Cardiac septum (tissue), 1 donor: ENCODE results near the gene LINGO3. TPM values are rescaled to one million over a fixed set of nuclear protein-coding genes. Genes with fewer than 3 reads are reported as not detected.

ENCODE experiments used
- DNase-seq: peaks from one replicate; pipeline ENCODE4 v3.0.0-alpha.2; 2020; ENCODE audit warnings: low spot score
- intact Hi-C: fragments of 100-400 bp; cut with DNase I; formaldehyde crosslinking; loops from one replicate; pipeline ENCODE4 v1.14.0; 2022
- total RNA-seq: library from RNA; stranded (reverse); fragmentation: NEBNext Ultra II Directional; extraction: Animal tissue kit (Norgen Biotek cat#: 25700); gene quantifications from one replicate; pipeline ENCODE4 v1.2.1, GENCODE V29; 2021
- donor health status: DM: no; HTN: no; CAD: no.

The LINGO3 gene
- total RNA-seq, 1 donor from 2014 or later, result not detected

GRCh38 chr19:2329149-2329478 lies 21.2 kb upstream of the LINGO3 start:
- DNase-seq, result no peak
- intact Hi-C loops, result loop anchor here (5.0 kb wide), 1 partner anchor 167 kb away; the partner anchor contains the start of gene DOT1L

DNA sequence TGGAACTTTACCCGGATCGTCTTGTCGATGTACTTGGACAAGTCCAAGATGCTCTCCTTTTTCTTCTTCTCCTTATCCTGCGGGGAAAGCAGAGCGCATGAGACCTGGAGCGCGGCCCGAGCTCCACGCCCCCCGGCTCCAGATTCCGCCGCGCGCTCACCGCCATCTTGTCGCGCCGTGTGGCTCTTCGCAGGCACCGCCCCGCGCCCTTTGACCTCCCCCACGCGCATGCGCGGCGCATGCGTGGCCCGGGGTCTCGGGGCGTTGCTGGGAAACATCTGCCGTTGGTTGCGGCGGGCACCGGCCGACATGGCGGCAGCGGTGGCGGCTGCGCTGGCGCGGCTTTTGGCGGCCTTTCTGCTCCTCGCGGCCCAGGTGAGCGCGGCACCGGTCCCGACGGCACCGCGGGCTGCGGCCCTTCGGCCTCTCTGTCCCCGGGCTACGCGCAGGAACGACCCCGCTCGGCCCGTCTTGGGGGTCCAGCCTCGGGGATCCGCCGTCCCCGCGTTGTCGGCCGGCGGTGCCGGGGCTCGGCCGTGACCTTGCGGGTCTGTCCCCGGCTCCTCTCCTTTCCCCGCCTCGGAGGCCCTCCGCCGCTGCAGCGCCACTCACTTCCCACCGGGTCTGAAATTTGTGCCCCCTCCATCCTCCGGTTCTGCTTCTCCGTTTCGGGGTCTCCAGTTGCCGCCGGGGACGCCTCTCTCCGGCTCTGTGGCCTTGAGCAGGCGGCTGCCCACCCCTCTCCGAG lies 20.6 kb upstream of the LINGO3 start, which contains the start of the genes LSM7 and SPPL2B:
Gene LSM7, minus strand, starts transcription at position 186 of the 748 bp plus-strand sequence. Its CDS starts 20 bp downstream, at position 166.
Gene SPPL2B, plus strand, starts transcription at position 284 of the 748 bp plus-strand sequence. Its CDS starts 26 bp downstream, at position 310.
- DNase-seq, result peak; percentile 95
- intact Hi-C loops, result loop anchor here (5.0 kb wide), 1 partner anchor 166 kb away; the partner anchor contains the start of gene DOT1L

- intact Hi-C loops, result loop anchor here (5.0 kb wide), 1 partner anchor 166 kb away; the partner anchor contains the start of gene DOT1L
Observed at GRCh38 chr19:2327773-2328400, 19.9 kb upstream of the LINGO3 start.

DNA sequence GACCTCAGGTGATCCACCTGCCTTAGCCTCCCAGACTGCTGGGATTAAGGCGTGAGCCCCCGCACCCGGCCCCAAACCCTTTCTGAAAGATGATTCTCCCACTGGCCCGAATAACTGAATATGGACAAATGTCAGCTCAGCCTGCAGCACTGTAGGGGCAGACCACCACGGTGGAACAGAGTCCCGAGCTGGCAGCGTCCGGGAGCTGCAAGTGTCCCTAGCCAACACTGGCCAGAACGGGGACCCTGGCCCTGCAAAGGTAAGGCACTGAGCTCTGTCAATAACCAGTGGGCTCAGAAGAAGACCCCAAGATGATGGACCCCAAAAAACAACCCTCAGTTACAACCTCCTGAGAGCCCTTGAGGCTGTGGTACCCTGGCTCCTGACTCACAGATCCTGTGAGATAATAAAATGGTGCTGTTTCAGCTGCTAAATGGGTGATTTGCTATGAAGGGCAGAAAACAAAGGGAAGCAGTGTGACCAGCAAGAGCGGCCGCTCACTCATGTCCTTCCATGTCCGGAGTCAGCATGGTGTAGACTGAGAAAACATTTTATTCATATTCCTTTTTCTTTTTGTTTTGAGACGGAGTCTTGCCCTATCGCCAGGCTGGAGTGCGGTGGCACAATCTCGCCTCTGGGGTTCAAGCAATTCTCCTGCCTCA lies 18.9 kb upstream of the LINGO3 start:
- DNase-seq, result no peak
- intact Hi-C loops, result loop anchor here (5.0 kb wide), 1 partner anchor 165 kb away; the partner anchor contains the start of gene DOT1L

More at GRCh38 chr19:2327773-2328400, 19.9 kb upstream of the LINGO3 start:
- no peak for DNase-seq

DNA sequence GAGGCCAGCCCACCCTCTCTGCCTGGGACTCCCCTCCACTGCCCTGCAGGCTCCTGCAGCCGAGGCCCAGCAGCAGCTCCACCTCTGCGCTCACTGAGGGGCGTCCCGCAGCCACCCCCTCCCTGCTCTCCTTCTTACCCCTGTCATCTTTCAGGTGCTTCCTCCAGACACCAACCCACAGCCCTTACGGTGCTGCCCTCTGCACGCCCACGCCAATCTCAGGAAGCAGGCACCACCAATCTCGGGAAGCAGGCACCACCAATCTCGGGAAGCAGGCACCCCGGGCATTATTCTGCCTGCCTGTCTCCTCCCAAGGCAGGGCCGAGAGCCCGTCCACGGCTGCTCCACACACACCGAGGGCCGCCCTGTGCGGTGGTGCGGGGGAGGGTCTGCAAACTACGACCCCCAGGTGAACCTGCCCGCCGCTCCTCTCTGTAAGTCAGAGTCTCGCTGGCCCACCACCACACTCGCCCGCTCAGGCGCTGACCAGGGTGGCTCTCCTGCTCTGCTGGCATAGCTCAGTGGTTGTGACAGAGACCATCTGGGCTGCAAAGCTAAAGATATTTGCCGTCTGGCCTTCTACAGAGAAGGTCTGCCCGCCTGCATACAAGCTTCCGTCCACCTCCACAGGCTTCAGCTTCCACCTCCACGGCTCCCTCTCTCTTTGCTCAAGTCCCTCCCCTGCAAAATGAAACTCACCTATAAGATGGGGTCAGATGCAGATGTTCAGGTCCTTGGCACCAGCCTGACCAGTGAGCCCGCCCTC lies 17.5 kb upstream of the LINGO3 start:
- DNase-seq, result no peak
- intact Hi-C loops, result loop anchor here (5.0 kb wide), 1 partner anchor 163 kb away; the partner anchor contains the start of gene DOT1L

DNA sequence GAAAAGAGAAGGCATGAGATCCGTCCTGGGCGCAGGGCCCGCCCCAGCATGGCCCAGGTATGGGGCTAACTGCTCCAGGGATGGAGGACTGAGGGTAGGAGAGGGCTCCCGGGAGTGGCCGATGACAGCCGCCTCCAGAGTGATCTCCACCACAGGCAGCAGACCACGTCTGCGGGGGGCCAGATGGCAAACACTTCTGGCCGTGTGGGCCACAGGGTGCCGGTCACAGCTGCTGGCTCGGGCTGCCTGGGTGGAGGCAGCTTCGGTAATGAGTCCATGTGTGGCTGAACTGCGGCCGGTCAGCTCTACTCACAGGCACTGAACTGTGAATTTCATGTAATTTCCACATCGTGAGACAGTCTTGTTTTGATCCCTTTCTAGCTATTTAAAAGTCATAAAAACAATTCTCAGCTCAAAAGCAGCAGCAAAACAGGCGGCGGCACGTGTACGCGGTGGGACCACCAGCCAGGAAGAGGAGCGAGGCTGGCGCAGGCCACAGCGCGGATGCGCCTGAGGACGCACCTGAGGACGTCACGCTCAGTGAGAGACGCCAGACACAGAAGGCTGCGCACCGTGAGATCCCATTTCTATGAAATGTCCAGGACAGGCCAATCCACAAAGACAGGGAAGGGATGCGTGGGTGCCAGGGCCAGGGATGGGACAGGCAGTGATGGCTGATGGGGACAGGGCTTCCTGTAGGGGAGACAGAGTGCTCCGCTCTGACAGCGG lies 16.4 kb upstream of the LINGO3 start:
- intact Hi-C loops, result no loop called here
- DNase-seq, result no peak

DNA sequence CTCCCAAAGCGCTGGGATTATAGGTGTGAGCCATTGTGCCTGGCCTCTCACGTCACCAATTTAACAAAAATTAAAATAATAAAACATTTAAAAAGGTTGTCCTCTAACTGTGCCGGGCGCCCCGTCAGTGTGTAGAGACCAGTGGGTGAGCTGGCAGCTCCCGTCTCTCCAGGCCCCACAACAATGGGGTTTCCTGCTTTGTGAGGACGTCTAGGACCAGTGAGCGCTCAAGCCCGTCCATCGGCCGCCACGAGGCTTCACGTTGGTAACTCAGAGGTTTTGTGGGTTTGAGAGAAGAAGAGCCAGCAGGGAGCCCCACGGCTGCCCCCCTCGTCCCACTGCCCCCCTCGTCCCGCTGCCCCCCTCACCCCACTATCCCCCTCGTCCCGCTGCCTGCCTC lies 15.8 kb upstream of the LINGO3 start:
- DNase-seq, result no peak
- intact Hi-C loops, result no loop called here

DNA sequence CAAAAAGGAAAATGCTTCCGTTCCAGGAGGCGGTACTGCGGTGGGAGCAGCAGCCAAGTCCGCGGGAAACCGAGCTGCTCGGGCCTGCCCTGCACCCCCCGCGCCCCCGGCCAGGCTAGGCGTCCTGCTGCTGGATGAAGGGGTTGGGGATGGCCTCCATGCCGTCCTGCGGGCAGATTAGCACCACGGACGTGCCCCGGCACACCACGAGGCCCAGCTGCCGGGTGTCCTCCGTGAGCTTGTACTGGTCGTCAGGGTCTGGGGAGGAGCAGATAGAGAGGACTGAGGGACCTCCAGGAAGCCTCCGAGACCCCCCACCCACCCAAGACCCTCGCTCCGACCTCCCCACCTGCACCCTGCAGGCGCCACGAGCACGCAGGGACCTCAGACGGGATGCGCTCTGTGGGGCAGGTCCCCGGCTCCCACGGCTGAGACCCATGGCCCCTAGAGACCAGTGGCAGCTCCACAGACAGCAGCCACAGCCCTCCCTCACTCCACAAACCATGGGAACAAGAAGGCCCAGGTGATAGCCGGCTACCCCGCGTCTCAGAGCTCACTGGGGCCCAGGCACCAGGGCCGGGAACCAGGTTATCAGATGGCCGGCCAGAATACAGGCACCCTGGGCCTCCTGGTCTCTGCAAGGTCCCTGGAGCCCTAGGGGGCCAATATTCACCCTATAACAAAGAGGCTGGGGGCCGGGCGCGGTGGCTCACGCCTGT lies 13.8 kb upstream of the LINGO3 start:
- intact Hi-C loops, result no loop called here

DNA sequence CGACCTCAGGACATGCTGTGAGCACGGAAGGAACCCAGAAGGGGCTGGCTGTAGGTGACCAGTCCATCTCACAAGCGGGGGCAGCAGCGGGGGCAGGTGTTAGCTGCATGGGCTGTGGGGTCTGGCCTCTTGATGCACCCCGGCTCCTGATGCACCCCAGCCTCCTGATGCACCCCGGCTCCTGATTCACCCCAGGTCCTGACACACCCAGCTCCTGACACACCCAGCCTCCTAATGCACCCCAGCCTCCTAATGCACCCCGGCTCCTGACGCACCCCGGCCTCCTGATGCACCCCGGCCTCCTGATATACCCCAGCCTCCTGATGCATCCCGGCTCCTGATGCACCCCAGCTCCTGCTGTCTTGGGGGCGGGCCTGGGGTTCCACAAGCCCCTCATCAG lies 13.0 kb upstream of the LINGO3 start:
- no peak for DNase-seq
- intact Hi-C loops, result no loop called here

More for the DNA sequence above, 13.8 kb upstream of the LINGO3 start:
- DNase-seq, result no peak

DNA sequence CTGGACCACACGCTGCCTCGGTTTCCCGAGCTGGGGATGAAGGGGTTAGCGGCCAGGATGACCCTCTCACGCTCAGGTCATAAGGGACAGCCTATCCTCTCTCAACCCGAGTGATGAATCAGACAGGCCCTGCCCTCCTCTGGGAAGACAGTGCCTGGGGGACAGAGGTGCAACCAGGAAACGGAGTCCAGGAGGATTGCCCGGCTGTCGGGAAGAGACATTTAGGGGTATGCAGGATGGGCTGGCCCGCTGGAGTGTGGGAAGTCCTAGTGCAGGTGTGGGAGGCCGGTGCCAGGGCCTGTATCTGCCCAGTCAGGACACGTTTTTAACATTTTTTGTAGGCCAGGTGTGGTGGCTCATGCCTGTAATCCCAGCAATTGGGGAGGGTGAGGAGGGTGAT lies 12.1 kb upstream of the LINGO3 start:
- intact Hi-C loops, result no loop called here
- DNase-seq, result no peak

- no peak for DNase-seq
- intact Hi-C loops, result loop anchor here (5.0 kb wide), 2 partner anchors 82 to 162 kb away; partner anchors contain the start of genes PLEKHJ1 and SF3A2
Observed at GRCh38 chr19:2319551-2319950, 11.6 kb upstream of the LINGO3 start.

- intact Hi-C loops, result loop anchor here (5.0 kb wide), 2 partner anchors 82 to 162 kb away; partner anchors contain the start of genes PLEKHJ1 and SF3A2
- no peak for DNase-seq
Observed at GRCh38 chr19:2318923-2319322, 11.0 kb upstream of the LINGO3 start.

DNA sequence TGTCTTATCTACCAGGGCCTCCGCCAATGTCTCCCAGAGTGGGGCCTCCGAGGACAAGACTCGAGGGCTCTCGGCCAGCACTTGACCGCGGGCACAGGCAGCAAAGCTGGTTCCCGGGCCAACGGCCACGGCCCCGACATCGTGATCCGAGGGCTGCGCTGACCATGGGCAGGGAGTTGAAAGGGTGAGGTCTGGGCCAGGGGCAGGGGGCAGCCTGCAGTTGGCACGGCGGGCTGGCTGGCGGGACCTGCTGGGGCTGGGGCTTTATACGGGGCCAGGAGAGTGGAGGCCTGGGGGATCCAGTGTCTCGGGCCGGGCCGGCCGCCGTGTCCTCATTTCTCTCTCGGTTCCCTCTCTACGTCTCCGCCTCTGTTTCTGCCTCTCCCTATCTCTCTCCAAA lies 9.8 kb upstream of the LINGO3 start:
- intact Hi-C loops, result loop anchor here (2.0 to 5.0 kb wide), 3 partner anchors 43 to 160 kb away; partner anchors contain the start of genes PLEKHJ1 and SF3A2
- DNase-seq, result no peak

- no peak for DNase-seq
- intact Hi-C loops, result loop anchor here (2.0 to 5.0 kb wide), 3 partner anchors 42 to 160 kb away; partner anchors contain the start of genes PLEKHJ1 and SF3A2
Observed at GRCh38 chr19:2317300-2317699, 9.3 kb upstream of the LINGO3 start.

DNA sequence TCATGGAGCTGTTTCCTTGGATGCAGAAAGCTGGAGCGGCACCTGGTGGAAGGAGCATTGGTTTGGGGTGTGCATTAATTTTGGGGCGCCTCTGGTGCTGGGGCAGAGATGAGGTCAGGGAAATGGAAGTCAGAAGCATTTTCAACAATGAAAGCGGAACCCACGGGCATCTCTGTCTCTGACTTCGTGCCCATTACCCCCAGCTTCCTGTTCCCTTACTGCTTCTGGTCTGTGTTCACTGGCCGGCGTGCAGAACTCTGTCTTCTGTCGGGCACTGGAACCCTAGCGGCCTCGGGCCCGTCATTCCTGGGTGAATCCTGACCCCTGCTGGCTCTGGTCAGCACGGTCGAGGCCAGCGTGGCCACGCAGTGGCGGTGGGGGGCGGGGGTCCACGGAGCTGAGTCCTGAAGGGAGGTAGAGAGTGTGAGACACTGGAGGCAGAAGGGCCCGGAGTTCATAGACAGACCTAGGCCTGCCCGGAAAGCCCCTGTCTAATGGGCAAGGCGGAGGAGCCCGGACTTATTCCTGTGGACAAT lies 7.9 kb upstream of the LINGO3 start:
- intact Hi-C loops, result loop anchor here (2.0 to 5.0 kb wide), 3 partner anchors 41 to 159 kb away; partner anchors contain the start of genes PLEKHJ1 and SF3A2
- peak; percentile 93 for DNase-seq

GRCh38 chr19:2315121-2315817 lies 7.3 kb upstream of the LINGO3 start:
- intact Hi-C loops, result loop anchor here (5.0 kb wide), 2 partner anchors 78 to 158 kb away; partner anchors contain the start of genes PLEKHJ1 and SF3A2
- no peak for DNase-seq
